Measurements from ENCODE around the gene ERF. TPM values are rescaled to one million over a fixed set of nuclear protein-coding genes. Genes with fewer than 3 reads are reported as not detected.

ERF gene
- total and polyA plus RNA-seq, 10 of the 15 experiments (the other 5 are each of a cell fraction or from before 2014, with no cell fraction given) = 0.02 to 51.8 (median 14.4) TPM

DNA sequence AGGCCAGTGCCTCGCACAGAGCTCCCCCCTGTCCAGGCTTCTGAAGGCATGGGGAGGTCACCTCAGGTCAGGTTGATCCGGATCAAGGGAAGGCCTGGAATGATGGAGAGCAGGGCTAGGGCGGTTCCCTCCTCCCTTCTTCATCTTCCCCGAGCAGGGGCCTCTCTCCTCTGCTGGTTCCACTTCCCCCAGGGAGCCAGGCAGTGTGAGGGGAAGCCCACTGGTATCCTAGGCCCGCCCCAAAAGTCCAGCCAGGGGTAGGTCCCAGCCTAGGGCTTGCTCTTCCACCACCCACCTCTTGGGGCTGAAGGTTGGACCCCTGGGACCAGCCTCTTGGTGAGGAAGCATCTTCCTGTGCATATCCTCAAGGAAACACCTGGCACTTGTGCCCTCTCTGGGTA, 30.6 kb upstream of the ERF start (continued):
- TF ChIP-seq SPI1 (IDR thresholded peaks at IDR 0.05; ENCODE audit: borderline replicate concordance, insufficient read depth, low read depth, low read length) (peak; percentile 55; the same call in 1 of the 2 replicates), IKZF2 (IDR thresholded peaks at IDR 0.05) (peak in 1 of 2 experiments; percentile 12; a peak in 2 of 4 replicates), MEF2B (IDR thresholded peaks at IDR 0.05; ENCODE audit: partially characterized antibody, poor library complexity, severe bottlenecking) (peak; percentile 56), HDAC6 (IDR thresholded peaks at IDR 0.05; ENCODE audit: unreplicated experiment) (no peak), NR2C1 (IDR thresholded peaks at IDR 0.05) (no peak), NBN (IDR thresholded peaks at IDR 0.05) (no peak)
- TF ChIP-seq, protein P1, sequence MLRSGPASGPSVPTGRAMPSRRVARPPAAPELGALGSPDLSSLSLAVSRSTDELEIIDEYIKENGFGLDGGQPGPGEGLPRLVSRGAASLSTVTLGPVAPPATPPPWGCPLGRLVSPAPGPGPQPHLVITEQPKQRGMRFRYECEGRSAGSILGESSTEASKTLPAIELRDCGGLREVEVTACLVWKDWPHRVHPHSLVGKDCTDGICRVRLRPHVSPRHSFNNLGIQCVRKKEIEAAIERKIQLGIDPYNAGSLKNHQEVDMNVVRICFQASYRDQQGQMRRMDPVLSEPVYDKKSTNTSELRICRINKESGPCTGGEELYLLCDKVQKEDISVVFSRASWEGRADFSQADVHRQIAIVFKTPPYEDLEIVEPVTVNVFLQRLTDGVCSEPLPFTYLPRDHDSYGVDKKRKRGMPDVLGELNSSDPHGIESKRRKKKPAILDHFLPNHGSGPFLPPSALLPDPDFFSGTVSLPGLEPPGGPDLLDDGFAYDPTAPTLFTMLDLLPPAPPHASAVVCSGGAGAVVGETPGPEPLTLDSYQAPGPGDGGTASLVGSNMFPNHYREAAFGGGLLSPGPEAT (IDR thresholded peaks at IDR 0.05; ENCODE audit: low read depth) = 0 out of 2 replicates have a peak, but pooled peaks have one; percentile 15
- TF ChIP-seq, protein P2, sequence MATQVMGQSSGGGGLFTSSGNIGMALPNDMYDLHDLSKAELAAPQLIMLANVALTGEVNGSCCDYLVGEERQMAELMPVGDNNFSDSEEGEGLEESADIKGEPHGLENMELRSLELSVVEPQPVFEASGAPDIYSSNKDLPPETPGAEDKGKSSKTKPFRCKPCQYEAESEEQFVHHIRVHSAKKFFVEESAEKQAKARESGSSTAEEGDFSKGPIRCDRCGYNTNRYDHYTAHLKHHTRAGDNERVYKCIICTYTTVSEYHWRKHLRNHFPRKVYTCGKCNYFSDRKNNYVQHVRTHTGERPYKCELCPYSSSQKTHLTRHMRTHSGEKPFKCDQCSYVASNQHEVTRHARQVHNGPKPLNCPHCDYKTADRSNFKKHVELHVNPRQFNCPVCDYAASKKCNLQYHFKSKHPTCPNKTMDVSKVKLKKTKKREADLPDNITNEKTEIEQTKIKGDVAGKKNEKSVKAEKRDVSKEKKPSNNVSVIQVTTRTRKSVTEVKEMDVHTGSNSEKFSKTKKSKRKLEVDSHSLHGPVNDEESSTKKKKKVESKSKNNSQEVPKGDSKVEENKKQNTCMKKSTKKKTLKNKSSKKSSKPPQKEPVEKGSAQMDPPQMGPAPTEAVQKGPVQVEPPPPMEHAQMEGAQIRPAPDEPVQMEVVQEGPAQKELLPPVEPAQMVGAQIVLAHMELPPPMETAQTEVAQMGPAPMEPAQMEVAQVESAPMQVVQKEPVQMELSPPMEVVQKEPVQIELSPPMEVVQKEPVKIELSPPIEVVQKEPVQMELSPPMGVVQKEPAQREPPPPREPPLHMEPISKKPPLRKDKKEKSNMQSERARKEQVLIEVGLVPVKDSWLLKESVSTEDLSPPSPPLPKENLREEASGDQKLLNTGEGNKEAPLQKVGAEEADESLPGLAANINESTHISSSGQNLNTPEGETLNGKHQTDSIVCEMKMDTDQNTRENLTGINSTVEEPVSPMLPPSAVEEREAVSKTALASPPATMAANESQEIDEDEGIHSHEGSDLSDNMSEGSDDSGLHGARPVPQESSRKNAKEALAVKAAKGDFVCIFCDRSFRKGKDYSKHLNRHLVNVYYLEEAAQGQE (IDR thresholded peaks at IDR 0.05; ENCODE audit: low read depth, low read length) = no peak
